Gastrocnemius medialis (tissue), 4 donors: ENCODE measurements around the gene SHISA4. TPM values are rescaled to one million over a fixed set of nuclear protein-coding genes. Genes with fewer than 3 reads are reported as not detected.
"Not testable (repeated sequence)": the region's sequence is repeated elsewhere in the genome, so short reads cannot be mapped to it uniquely, and the experiment has no call there.

Source experiments
- ATAC-seq, 2 donors: fragments of 150-250 bp; one replicate each; pipeline ENCODE4 v1.9.1; 2016
- DNase-seq, 2 donors: peaks; one replicate each; pipeline ENCODE4 v3.0.0-alpha.2; 2019
- H3K27ac ChIP-seq, 4 donors: fragments of 200-600 bp; sonication (generic); 1 replicate in 1 of 4; 2 replicates in 3 of 4; pipeline ENCODE4 v1.5.1; 2016 to 2018; ENCODE audit warnings: mild to moderate bottlenecking in 2 of 4, moderate library complexity in 1 of 4
- H3K27me3 ChIP-seq, 3 donors: fragments of 200-600 bp; sonication (generic) in 2 of 3; 1 replicate in 1 of 3; 2 replicates in 2 of 3; pipeline versions ENCODE4 v1.5.1 to v1.6.0; 2016 to 2019; ENCODE audit warnings: mild to moderate bottlenecking in 1 of 3, moderate library complexity in 1 of 3
- H3K36me3 ChIP-seq, 2 donors: fragments of 200-600 bp; sonication (generic) in 1 of 2; one replicate each; pipeline ENCODE4 v1.5.1; 2017 to 2018
- H3K4me1 ChIP-seq, 2 donors: fragments of 200-600 bp; sonication (generic) in 1 of 2; one replicate each; pipeline ENCODE4 v1.5.1; 2016 to 2017; ENCODE audit warnings: mild to moderate bottlenecking in 2 of 2
- H3K4me3 ChIP-seq, 4 donors: fragments of 200-600 bp; sonication (generic) in 3 of 4; 1 replicate in 1 of 4; 2 replicates in 3 of 4; pipeline ENCODE4 v1.5.1; 2016 to 2019; ENCODE audit warnings: mild to moderate bottlenecking in 2 of 4
- H3K9me3 ChIP-seq, 3 donors: fragments of 200-600 bp; sonication (generic) in 2 of 3; 1 replicate in 1 of 3; 2 replicates in 2 of 3; pipeline ENCODE4 v1.5.1; 2016 to 2019
- POLR2A ChIP-seq, 2 donors: fragments of 450-650 bp; IDR thresholded peaks; one replicate each; pipeline ENCODE4 v1.6.1; 2017; ENCODE audit warnings: antibody characterized with exemption in 2 of 2, mild to moderate bottlenecking in 2 of 2, moderate library complexity in 2 of 2
- in situ Hi-C, 4 donors: fragments of 200-750 bp; cut with MboI; loops; one replicate each; pipeline versions ENCODE4 v1.15.0 to v1.8.0; 2017; ENCODE audit warnings: low sequenced_read_pairs in 4 of 4
- intact Hi-C: fragments of 100-400 bp; cut with DNase I; formaldehyde crosslinking; loops from one replicate; pipeline ENCODE4 v1.15.1; 2023; ENCODE audit warnings: low total_unique reads
- total RNA-seq, 4 donors: library from RNA; depleted of rRNA; stranded (reverse); fragments of >200 nt; gene quantifications; one replicate each; pipeline versions ENCODE4 v1.1.0 to v1.2.3, GENCODE V29; 2016
- TF ChIP-seq, protein P1 (sequence below), 5 experiments: fragments of 450-650 bp in 3 of 5; fragments of 200-600 bp in 2 of 5; sonication (generic) in 2 of 5; IDR thresholded peaks in 4 of 5; conservative IDR thresholded peaks in 1 of 5; 1 replicate in 4 of 5; 2 replicates in 1 of 5; pipeline ENCODE4 v1.5.1; 2016 to 2019; ENCODE audit warnings: antibody characterized with exemption in 5 of 5, mild to moderate bottlenecking in 3 of 5, moderate library complexity in 3 of 5

Gene SHISA4
- total RNA-seq, 4 donors from 2014 or later = 76.6 to 384 (median 229) TPM

DNA sequence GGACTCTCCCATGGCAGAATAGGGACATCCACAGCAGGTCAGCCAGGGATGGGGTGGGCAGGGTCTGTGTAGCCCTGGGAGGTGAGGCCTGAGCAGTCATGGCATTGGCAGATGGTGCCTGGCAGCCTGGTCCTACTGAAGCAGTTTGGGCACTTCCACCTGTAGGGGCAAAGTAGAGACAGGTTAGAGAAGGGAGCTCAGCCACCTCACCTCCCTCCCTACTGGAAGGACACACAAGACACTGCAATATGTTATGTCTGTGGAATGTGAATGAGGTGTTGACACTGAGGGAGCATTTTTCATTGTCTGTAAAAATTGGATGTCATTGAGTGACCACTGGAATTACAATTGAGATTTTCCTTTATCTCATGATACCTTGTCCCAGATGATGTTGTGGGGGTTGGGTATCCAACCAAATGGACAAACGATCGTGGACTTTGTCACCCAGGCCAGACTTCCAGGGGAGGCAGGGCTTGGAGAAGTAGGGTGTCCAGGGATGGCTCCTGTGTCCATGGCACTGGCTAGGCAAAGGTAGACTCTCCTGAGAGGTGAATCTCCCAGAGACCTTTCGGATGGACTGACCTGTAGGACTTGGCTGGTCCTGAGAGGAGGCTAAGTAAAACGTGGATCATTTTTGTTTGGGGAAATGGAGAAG is 9.7 kb downstream of the SHISA4 start:
- intact Hi-C loops (no loop called here), in situ Hi-C loops (loop anchor here in 3 of 4 donors (5.0 to 25.0 kb wide), 2 partner anchors 74 to 239 kb away; partner anchors contain the start of gene ARL8A (in 3 of the 3))
- peaks cover 13 to 29% of the 10 kb centered on the region in 2 donors for H3K4me1 ChIP-seq
- peak overlapping the region in 2 of 4 donors; percentile 97 to 98 for H3K27ac ChIP-seq
- no peak overlapping the region for H3K4me3 ChIP-seq
- no peak for ATAC-seq
- no peaks in the 10 kb centered on the region for H3K27me3 ChIP-seq
- TF ChIP-seq POLR2A (IDR thresholded peaks at IDR 0.05) = no peak
- TF ChIP-seq, protein P1, sequence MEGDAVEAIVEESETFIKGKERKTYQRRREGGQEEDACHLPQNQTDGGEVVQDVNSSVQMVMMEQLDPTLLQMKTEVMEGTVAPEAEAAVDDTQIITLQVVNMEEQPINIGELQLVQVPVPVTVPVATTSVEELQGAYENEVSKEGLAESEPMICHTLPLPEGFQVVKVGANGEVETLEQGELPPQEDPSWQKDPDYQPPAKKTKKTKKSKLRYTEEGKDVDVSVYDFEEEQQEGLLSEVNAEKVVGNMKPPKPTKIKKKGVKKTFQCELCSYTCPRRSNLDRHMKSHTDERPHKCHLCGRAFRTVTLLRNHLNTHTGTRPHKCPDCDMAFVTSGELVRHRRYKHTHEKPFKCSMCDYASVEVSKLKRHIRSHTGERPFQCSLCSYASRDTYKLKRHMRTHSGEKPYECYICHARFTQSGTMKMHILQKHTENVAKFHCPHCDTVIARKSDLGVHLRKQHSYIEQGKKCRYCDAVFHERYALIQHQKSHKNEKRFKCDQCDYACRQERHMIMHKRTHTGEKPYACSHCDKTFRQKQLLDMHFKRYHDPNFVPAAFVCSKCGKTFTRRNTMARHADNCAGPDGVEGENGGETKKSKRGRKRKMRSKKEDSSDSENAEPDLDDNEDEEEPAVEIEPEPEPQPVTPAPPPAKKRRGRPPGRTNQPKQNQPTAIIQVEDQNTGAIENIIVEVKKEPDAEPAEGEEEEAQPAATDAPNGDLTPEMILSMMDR (IDR thresholded peaks at IDR 0.05 in 4 of 5, conservative IDR thresholded peaks at IDR 0.05 in 1 of 5) = no peak
- no peaks in the 10 kb centered on the region for H3K36me3 ChIP-seq
- no peak for DNase-seq
- H3K9me3 ChIP-seq = no peaks in the 10 kb centered on the region

DNA sequence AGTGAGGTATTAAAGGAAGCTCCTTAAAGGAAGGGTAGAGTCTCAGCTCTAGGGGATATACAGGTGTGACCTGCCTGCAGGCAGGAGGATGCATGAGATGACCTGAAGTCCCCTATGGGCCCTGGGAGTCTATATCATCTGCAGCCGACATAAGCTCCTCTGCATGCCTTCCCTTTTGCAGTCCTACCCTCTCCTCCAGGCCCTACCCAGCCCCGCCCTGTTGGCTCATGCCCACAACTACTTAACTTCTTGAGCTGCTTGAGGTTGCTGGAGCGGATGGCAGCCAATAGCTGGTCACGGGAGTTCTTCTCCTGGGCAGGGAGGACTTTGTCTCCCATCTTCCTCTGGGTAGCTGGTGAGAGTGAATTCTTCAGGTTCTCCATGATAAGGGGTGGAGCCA is 10.3 kb downstream of the SHISA4 start:
- in situ Hi-C loops = loop anchor here in 3 of 4 donors (5.0 to 25.0 kb wide), 2 partner anchors 73 to 238 kb away; partner anchors contain the start of gene ARL8A (in 3 of the 3)
- no peak for TF ChIP-seq POLR2A (IDR thresholded peaks at IDR 0.05)
- TF ChIP-seq, protein P1 (IDR thresholded peaks at IDR 0.05 in 4 of 5, conservative IDR thresholded peaks at IDR 0.05 in 1 of 5) = no peak

DNA sequence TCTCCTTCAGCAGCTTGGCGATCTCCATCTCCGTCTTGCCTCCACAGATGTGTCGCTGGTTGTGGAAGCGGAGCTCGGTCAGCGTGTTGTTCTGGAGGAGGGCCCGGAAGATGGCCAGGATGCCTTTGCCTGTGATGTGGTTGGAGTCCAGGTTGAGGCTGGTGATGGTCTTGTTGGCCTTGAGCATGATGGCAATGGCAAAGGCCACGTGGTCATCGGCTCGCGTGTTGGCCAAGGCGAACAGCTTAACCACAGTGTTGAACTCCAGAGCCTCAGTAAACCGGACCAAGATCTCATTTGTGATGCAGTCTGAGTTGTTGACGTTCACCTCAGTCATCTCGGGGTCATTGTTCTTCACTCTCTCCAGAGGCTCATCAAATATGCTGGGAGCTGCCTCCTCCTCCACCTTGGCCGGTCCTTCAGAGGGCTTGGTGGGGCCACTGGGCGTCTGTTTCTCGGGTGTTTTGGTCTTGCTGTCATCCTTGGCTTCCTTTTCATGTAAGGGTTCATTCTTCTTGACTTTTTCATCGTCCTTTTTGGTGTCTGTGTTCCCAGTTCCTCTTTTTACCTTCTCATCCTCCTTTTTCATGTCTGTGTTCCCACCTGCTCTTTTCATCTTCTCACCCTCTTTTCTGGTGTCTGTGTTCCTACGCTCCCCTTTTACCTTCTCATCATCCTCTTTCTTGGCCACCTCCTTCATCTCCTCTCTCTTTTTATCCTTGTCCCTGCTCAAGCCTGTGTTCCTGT is 11.2 kb downstream of the SHISA4 start:
- in situ Hi-C loops = loop anchor here in 3 of 4 donors (5.0 to 25.0 kb wide), 2 partner anchors 72 to 237 kb away; partner anchors contain the start of gene ARL8A (in 3 of the 3)
- Histone ChIP-seq H3K27me3 (no peaks in the 10 kb centered on the region), H3K4me1 (peaks cover 18% of the 10 kb centered on the region in 2 donors), H3K36me3 (no peaks in the 10 kb centered on the region), H3K9me3 (no peaks in the 10 kb centered on the region), H3K27ac (peak overlapping the region in 3 of 4 donors; percentile 22 to 35 (median 31)), H3K4me3 (no peak overlapping the region)
- no peak for ATAC-seq
- intact Hi-C loops = no loop called here
- TF ChIP-seq, protein P1 (IDR thresholded peaks at IDR 0.05 in 4 of 5, conservative IDR thresholded peaks at IDR 0.05 in 1 of 5) = no peak
- no peak for TF ChIP-seq POLR2A (IDR thresholded peaks at IDR 0.05)
- no peak for DNase-seq

More for the DNA sequence above, 10.3 kb downstream of the SHISA4 start:
- ATAC-seq (no peak), DNase-seq (no peak)
- H3K4me1 ChIP-seq = peaks cover 13 to 25% of the 10 kb centered on the region in 2 donors
- no peaks in the 10 kb centered on the region for H3K27me3 ChIP-seq
- no peaks in the 10 kb centered on the region for H3K36me3 ChIP-seq
- H3K27ac ChIP-seq = peak overlapping the region in 3 of 4 donors; percentile 17 to 35 (median 22)
- intact Hi-C loops = no loop called here
- H3K9me3 ChIP-seq = no peaks in the 10 kb centered on the region
- H3K4me3 ChIP-seq = no peak overlapping the region

DNA sequence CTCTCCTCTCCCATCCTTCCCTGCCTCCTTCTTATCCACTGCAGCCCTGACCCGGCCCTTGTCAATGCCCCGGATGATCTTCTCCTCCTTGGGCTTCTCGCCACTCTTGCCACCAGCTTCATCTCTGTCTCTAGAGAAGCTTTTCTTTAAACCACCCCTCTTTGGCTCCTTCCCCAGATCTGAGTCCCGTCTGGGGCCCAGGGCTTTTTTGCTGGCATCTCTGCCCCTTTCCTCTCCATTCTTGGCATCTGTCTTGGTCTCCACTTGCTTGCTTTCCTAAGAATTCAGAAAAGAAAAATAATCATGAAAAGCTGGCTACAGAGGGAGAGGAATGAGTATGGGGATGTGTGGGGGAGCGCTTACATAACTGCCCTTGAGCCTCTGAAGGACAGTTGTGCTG is 11.8 kb downstream of the SHISA4 start:
- in situ Hi-C loops = no loop called here
- Histone ChIP-seq H3K4me1 (peaks cover 21 to 25% of the 10 kb centered on the region in 2 donors), H3K27ac (peak overlapping the region in 3 of 4 donors; percentile 22 to 35 (median 31)), H3K27me3 (no peaks in the 10 kb centered on the region), H3K9me3 (no peaks in the 10 kb centered on the region), H3K4me3 (no peak overlapping the region), H3K36me3 (no peaks in the 10 kb centered on the region)
- DNase-seq (no peak), ATAC-seq (no peak)
- TF ChIP-seq, protein P1 (IDR thresholded peaks at IDR 0.05 in 4 of 5, conservative IDR thresholded peaks at IDR 0.05 in 1 of 5) = no peak
- TF ChIP-seq POLR2A (IDR thresholded peaks at IDR 0.05) = no peak
- intact Hi-C loops = no loop called here

DNA sequence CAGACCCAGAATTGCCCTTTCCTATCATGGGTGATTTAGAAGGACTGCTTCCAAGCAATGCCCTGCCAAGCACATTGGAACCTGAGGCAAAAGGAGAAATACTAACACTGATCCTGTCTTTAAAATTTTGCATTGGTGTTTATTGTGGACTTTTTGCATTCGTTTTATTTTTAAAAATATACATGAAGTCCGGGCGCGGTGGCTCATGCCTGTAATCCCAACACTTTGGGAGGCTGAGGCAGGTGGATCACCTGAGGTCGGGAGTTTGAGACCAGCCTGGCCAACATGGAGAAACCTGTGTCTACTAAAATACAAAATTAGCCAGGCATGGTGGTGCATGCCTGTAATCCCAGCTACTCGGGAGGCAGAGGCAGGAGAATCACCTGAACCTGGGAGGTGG is 12.3 kb downstream of the SHISA4 start:
- ATAC-seq, H3K36me3 ChIP-seq, in situ Hi-C loops, H3K27me3 ChIP-seq, intact Hi-C loops, H3K4me3 ChIP-seq, DNase-seq, H3K9me3 ChIP-seq: not testable (repeated sequence)
- peaks cover 23 to 30% of the 10 kb centered on the region in 2 donors for H3K4me1 ChIP-seq
- peak overlapping the region in 3 of 4 donors; percentile 22 to 35 (median 31) for H3K27ac ChIP-seq
